WTC11 (cell line): ENCODE data around the gene GALNT18. TPM values are rescaled to one million over a fixed set of nuclear protein-coding genes. Genes with fewer than 3 reads are reported as not detected.

Source experiments
- CBFB ChIP-seq: sonication (generic); formaldehyde crosslinking; IDR thresholded peaks from 2 replicates; pipeline ENCODE4 v1.8.1; 2022; ENCODE audit warnings: mild to moderate bottlenecking, low read depth, missing genetic modification reagents
- GABPB1 ChIP-seq: sonication (generic); formaldehyde crosslinking; IDR thresholded peaks from 2 replicates; pipeline ENCODE4 v1.8.1; 2023; ENCODE audit warnings: mild to moderate bottlenecking, missing genetic modification reagents
- SOX15 ChIP-seq: fragments of 250-450 bp; sonication (Bioruptor Pico); IDR thresholded peaks from 2 replicates; pipeline ENCODE4 v1.9.0; 2021; ENCODE audit warnings: mild to moderate bottlenecking
- ZNF396 ChIP-seq: fragments of 250-450 bp; sonication (Bioruptor Pico); IDR thresholded peaks from 2 replicates; pipeline ENCODE4 v1.8.0; 2021; ENCODE audit warnings: mild to moderate bottlenecking, moderate library complexity, borderline replicate concordance
- total RNA-seq: library from RNA; stranded (reverse); gene quantifications from 3 replicates; pipeline ENCODE4 v1.2.3, GENCODE V29; 2021
- TF ChIP-seq, protein P1 (sequence below): fragments of 200-600 bp; IDR thresholded peaks from 2 replicates; pipeline ENCODE4 v1.8.0; 2022; ENCODE audit warnings: antibody characterized with exemption
- TF ChIP-seq, protein P2 (sequence below): fragments of 250-450 bp; sonication (Bioruptor Pico); IDR thresholded peaks from 2 replicates; pipeline ENCODE4 v1.9.0; 2021; ENCODE audit warnings: mild to moderate bottlenecking, borderline replicate concordance
- TF ChIP-seq, protein P3 (sequence below): sonication (generic); formaldehyde crosslinking; IDR thresholded peaks from 2 replicates; pipeline ENCODE4 v1.8.0; 2022; ENCODE audit warnings: mild to moderate bottlenecking, missing genetic modification reagents
- TF ChIP-seq, protein P4 (sequence below): sonication (generic); formaldehyde crosslinking; IDR thresholded peaks from 2 replicates; pipeline ENCODE4 v1.8.0; 2023; ENCODE audit warnings: missing genetic modification reagents
- TF ChIP-seq, protein P5 (sequence below): sonication (generic); formaldehyde crosslinking; IDR thresholded peaks from 2 replicates; pipeline ENCODE4 v1.8.1; 2023; ENCODE audit warnings: mild to moderate bottlenecking, missing genetic modification reagents, borderline replicate concordance
- TF ChIP-seq, protein P6 (sequence below): sonication (generic); formaldehyde crosslinking; IDR thresholded peaks from 2 replicates; pipeline ENCODE4 v1.8.1; 2023; ENCODE audit warnings: mild to moderate bottlenecking, missing genetic modification reagents, moderate library complexity
- TF ChIP-seq, protein P7 (sequence below): sonication (generic); formaldehyde crosslinking; IDR thresholded peaks from 2 replicates; pipeline ENCODE4 v1.8.1; 2023; ENCODE audit warnings: mild to moderate bottlenecking, missing genetic modification reagents, moderate library complexity

Gene GALNT18
- total RNA-seq, 1 experiment from 2014 or later = 5.0 TPM

DNA sequence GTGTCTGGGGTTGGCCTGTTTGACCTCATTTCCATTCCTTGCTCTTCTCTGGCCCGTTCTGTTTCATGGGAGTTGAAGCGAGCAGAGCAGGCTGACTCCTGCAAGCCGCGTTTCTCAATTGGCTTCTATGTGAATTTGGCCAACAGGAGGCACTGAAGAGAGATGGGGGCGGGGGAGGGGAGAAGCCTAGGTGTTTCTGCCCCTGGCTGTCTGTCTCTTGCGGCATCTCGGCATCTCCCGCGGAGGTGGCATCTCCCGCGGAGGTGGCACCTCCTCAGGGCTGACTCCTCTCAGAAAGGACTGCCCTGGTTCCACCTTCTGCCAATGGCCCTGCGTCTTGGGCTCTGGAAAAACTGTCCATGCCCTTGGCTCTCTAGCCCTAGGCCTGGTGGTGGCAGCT, 143.1 kb downstream of the GALNT18 start (continued):
- TF ChIP-seq, protein P1, sequence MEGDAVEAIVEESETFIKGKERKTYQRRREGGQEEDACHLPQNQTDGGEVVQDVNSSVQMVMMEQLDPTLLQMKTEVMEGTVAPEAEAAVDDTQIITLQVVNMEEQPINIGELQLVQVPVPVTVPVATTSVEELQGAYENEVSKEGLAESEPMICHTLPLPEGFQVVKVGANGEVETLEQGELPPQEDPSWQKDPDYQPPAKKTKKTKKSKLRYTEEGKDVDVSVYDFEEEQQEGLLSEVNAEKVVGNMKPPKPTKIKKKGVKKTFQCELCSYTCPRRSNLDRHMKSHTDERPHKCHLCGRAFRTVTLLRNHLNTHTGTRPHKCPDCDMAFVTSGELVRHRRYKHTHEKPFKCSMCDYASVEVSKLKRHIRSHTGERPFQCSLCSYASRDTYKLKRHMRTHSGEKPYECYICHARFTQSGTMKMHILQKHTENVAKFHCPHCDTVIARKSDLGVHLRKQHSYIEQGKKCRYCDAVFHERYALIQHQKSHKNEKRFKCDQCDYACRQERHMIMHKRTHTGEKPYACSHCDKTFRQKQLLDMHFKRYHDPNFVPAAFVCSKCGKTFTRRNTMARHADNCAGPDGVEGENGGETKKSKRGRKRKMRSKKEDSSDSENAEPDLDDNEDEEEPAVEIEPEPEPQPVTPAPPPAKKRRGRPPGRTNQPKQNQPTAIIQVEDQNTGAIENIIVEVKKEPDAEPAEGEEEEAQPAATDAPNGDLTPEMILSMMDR = no peak
- TF ChIP-seq, protein P2, sequence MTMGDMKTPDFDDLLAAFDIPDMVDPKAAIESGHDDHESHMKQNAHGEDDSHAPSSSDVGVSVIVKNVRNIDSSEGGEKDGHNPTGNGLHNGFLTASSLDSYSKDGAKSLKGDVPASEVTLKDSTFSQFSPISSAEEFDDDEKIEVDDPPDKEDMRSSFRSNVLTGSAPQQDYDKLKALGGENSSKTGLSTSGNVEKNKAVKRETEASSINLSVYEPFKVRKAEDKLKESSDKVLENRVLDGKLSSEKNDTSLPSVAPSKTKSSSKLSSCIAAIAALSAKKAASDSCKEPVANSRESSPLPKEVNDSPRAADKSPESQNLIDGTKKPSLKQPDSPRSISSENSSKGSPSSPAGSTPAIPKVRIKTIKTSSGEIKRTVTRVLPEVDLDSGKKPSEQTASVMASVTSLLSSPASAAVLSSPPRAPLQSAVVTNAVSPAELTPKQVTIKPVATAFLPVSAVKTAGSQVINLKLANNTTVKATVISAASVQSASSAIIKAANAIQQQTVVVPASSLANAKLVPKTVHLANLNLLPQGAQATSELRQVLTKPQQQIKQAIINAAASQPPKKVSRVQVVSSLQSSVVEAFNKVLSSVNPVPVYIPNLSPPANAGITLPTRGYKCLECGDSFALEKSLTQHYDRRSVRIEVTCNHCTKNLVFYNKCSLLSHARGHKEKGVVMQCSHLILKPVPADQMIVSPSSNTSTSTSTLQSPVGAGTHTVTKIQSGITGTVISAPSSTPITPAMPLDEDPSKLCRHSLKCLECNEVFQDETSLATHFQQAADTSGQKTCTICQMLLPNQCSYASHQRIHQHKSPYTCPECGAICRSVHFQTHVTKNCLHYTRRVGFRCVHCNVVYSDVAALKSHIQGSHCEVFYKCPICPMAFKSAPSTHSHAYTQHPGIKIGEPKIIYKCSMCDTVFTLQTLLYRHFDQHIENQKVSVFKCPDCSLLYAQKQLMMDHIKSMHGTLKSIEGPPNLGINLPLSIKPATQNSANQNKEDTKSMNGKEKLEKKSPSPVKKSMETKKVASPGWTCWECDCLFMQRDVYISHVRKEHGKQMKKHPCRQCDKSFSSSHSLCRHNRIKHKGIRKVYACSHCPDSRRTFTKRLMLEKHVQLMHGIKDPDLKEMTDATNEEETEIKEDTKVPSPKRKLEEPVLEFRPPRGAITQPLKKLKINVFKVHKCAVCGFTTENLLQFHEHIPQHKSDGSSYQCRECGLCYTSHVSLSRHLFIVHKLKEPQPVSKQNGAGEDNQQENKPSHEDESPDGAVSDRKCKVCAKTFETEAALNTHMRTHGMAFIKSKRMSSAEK (CRISPR knock-in tag) = no peak
- TF ChIP-seq, protein P3, sequence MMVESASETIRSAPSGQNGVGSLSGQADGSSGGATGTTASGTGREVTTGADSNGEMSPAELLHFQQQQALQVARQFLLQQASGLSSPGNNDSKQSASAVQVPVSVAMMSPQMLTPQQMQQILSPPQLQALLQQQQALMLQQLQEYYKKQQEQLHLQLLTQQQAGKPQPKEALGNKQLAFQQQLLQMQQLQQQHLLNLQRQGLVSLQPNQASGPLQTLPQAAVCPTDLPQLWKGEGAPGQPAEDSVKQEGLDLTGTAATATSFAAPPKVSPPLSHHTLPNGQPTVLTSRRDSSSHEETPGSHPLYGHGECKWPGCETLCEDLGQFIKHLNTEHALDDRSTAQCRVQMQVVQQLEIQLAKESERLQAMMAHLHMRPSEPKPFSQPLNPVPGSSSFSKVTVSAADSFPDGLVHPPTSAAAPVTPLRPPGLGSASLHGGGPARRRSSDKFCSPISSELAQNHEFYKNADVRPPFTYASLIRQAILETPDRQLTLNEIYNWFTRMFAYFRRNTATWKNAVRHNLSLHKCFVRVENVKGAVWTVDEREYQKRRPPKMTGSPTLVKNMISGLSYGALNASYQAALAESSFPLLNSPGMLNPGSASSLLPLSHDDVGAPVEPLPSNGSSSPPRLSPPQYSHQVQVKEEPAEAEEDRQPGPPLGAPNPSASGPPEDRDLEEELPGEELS = no peak
- TF ChIP-seq, protein P4, sequence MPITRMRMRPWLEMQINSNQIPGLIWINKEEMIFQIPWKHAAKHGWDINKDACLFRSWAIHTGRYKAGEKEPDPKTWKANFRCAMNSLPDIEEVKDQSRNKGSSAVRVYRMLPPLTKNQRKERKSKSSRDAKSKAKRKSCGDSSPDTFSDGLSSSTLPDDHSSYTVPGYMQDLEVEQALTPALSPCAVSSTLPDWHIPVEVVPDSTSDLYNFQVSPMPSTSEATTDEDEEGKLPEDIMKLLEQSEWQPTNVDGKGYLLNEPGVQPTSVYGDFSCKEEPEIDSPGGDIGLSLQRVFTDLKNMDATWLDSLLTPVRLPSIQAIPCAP = no peak
- TF ChIP-seq SOX15 (CRISPR knock-in tag) (no peak), CBFB (CRISPR knock-in tag) (no peak), GABPB1 (CRISPR knock-in tag) (no peak), ZNF396 (CRISPR knock-in tag) (no peak)
- TF ChIP-seq, protein P5, sequence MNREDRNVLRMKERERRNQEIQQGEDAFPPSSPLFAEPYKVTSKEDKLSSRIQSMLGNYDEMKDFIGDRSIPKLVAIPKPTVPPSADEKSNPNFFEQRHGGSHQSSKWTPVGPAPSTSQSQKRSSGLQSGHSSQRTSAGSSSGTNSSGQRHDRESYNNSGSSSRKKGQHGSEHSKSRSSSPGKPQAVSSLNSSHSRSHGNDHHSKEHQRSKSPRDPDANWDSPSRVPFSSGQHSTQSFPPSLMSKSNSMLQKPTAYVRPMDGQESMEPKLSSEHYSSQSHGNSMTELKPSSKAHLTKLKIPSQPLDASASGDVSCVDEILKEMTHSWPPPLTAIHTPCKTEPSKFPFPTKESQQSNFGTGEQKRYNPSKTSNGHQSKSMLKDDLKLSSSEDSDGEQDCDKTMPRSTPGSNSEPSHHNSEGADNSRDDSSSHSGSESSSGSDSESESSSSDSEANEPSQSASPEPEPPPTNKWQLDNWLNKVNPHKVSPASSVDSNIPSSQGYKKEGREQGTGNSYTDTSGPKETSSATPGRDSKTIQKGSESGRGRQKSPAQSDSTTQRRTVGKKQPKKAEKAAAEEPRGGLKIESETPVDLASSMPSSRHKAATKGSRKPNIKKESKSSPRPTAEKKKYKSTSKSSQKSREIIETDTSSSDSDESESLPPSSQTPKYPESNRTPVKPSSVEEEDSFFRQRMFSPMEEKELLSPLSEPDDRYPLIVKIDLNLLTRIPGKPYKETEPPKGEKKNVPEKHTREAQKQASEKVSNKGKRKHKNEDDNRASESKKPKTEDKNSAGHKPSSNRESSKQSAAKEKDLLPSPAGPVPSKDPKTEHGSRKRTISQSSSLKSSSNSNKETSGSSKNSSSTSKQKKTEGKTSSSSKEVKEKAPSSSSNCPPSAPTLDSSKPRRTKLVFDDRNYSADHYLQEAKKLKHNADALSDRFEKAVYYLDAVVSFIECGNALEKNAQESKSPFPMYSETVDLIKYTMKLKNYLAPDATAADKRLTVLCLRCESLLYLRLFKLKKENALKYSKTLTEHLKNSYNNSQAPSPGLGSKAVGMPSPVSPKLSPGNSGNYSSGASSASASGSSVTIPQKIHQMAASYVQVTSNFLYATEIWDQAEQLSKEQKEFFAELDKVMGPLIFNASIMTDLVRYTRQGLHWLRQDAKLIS (CRISPR knock-in tag) = no peak
- TF ChIP-seq, protein P6, sequence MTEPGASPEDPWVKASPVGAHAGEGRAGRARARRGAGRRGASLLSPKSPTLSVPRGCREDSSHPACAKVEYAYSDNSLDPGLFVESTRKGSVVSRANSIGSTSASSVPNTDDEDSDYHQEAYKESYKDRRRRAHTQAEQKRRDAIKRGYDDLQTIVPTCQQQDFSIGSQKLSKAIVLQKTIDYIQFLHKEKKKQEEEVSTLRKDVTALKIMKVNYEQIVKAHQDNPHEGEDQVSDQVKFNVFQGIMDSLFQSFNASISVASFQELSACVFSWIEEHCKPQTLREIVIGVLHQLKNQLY = no peak
- TF ChIP-seq, protein P7, sequence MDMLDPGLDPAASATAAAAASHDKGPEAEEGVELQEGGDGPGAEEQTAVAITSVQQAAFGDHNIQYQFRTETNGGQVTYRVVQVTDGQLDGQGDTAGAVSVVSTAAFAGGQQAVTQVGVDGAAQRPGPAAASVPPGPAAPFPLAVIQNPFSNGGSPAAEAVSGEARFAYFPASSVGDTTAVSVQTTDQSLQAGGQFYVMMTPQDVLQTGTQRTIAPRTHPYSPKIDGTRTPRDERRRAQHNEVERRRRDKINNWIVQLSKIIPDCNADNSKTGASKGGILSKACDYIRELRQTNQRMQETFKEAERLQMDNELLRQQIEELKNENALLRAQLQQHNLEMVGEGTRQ (CRISPR knock-in tag) = no peak
